PFSK-1 (cell line): Measurements from ENCODE around the gene ANHX.

Experiments
- POLR2AphosphoS5 ChIP-seq: IDR thresholded peaks from 2 replicates; pipeline ENCODE4 v1.6.1; 2012; ENCODE audit warnings: low read depth, mild to moderate bottlenecking, control low read depth, low read length, moderate library complexity
- REST ChIP-seq, 2 experiments: IDR thresholded peaks; 2 replicates each; pipeline versions ENCODE4 v1.6.1 to v1.8.0; 2011 to 2012; ENCODE audit warnings: low read depth in 2 of 2, low read length in 2 of 2, control low read depth in 1 of 2, inconsistent platforms in 1 of 2, mild to moderate bottlenecking in 1 of 2, moderate library complexity in 1 of 2; ENCODE audit not compliant: insufficient read depth in 1 of 2

GRCh38 chr12:133190176-133190575 lies 45.5 kb downstream of the ANHX start:
- TF ChIP-seq POLR2AphosphoS5 (no peak), REST (IDR thresholded peaks at IDR 0.05; ENCODE audit: insufficient read depth in 1 of 2, low read depth in 2 of 2, low read length in 2 of 2) (no peak)
